ENCODE data around the gene RBM12. TPM values are rescaled to one million over a fixed set of nuclear protein-coding genes. Genes with fewer than 3 reads are reported as not detected.

The RBM12 gene
- polyA plus RNA-seq, 1 donor (not counting 4 experiments of a cell fraction or from before 2014, with no cell fraction given) = 98.9 TPM

GRCh38 chr20:35651958-35652357, 12.7 kb downstream of the RBM12 start:
- no peak overlapping the region for H3K27ac ChIP-seq (ENCODE audit: control insufficient read depth, insufficient read depth, low read length)
- peaks cover 40% of the 10 kb centered on the region for H4K20me1 ChIP-seq (ENCODE audit: control insufficient read depth, extremely low read depth, insufficient read depth, low read length)
- H3K4me3 ChIP-seq (ENCODE audit: control insufficient read depth in 2 of 3, extremely low read depth in 1 of 3, insufficient read depth in 2 of 3, low read depth in 1 of 3, low read length in 3 of 3) = no peak overlapping the region
- peaks cover 15 to 38% of the 10 kb centered on the region in 2 experiments for H3K36me3 ChIP-seq (ENCODE audit: control insufficient read depth in 2 of 2, extremely low read depth in 1 of 2, insufficient read depth in 2 of 2, low read length in 2 of 2)
- no peaks in the 10 kb centered on the region for H3K9me3 ChIP-seq (ENCODE audit: control insufficient read depth, low read depth, low read length)
- no peaks in the 10 kb centered on the region for H3K4me1 ChIP-seq (ENCODE audit: control insufficient read depth, extremely low read depth, insufficient read depth, low read length)
- H2AFZ ChIP-seq (ENCODE audit: control insufficient read depth, low read length) = no peak overlapping the region
- H3K79me2 ChIP-seq (ENCODE audit: control insufficient read depth, insufficient read depth, low read length) = peaks cover 96% of the 10 kb centered on the region
- no peaks in the 10 kb centered on the region for H3K27me3 ChIP-seq (ENCODE audit: control insufficient read depth, extremely low read depth, insufficient read depth, low read length)
- H3K9me1 ChIP-seq (ENCODE audit: control insufficient read depth, extremely low read depth, insufficient read depth, low read length) = no peaks in the 10 kb centered on the region
- dilution Hi-C loops (cut with MboI; ENCODE audit: extremely low pct_ligation_motif_present, low sequenced_read_pairs) = no loop called here
- no peak overlapping the region for H3K4me2 ChIP-seq (ENCODE audit: control insufficient read depth, extremely low read depth, insufficient read depth, low read depth, low read length)
- no peak for DNase-seq (ENCODE audit: low read depth, low spot score)
- TF ChIP-seq CTCF (optimal IDR thresholded peaks at IDR 0.05 in 1 of 3, IDR thresholded peaks at IDR 0.05 in 1 of 3, conservative IDR thresholded peaks at IDR 0.05 in 1 of 3; ENCODE audit: extremely low read depth in 1 of 3, insufficient read depth in 2 of 3, low read length in 3 of 3) = no peak
- no peak overlapping the region for H3K9ac ChIP-seq (ENCODE audit: control insufficient read depth, extremely low read depth, insufficient read depth, low read length)
- no peak for FAIRE-seq

GRCh38 chr20:35650632-35651031, 14.1 kb downstream of the RBM12 start:
- Histone ChIP-seq H3K79me2 (ENCODE audit: control insufficient read depth, insufficient read depth, low read length) (peaks cover 94% of the 10 kb centered on the region), H3K27ac (ENCODE audit: control insufficient read depth, insufficient read depth, low read length) (no peak overlapping the region), H4K20me1 (ENCODE audit: control insufficient read depth, extremely low read depth, insufficient read depth, low read length) (peaks cover 35% of the 10 kb centered on the region), H3K9me1 (ENCODE audit: control insufficient read depth, extremely low read depth, insufficient read depth, low read length) (no peaks in the 10 kb centered on the region), H3K36me3 (ENCODE audit: control insufficient read depth in 2 of 2, extremely low read depth in 1 of 2, insufficient read depth in 2 of 2, low read length in 2 of 2) (peaks cover 15 to 38% of the 10 kb centered on the region in 2 experiments), H2AFZ (ENCODE audit: control insufficient read depth, low read length) (no peak overlapping the region), H3K4me3 (ENCODE audit: control insufficient read depth in 2 of 3, extremely low read depth in 1 of 3, insufficient read depth in 2 of 3, low read depth in 1 of 3, low read length in 3 of 3) (no peak overlapping the region), H3K9ac (ENCODE audit: control insufficient read depth, extremely low read depth, insufficient read depth, low read length) (no peak overlapping the region), H3K27me3 (ENCODE audit: control insufficient read depth, extremely low read depth, insufficient read depth, low read length) (no peaks in the 10 kb centered on the region), H3K4me2 (ENCODE audit: control insufficient read depth, extremely low read depth, insufficient read depth, low read depth, low read length) (no peak overlapping the region), H3K9me3 (ENCODE audit: control insufficient read depth, low read depth, low read length) (no peaks in the 10 kb centered on the region), H3K4me1 (ENCODE audit: control insufficient read depth, extremely low read depth, insufficient read depth, low read length) (peaks cover 2% of the 10 kb centered on the region)
- DNase-seq (ENCODE audit: low read depth, low spot score) (no peak), FAIRE-seq (no peak)
- dilution Hi-C loops (cut with MboI; ENCODE audit: extremely low pct_ligation_motif_present, low sequenced_read_pairs) = no loop called here
- TF ChIP-seq EZH2 (IDR thresholded peaks at IDR 0.05; ENCODE audit: low read length) (no peak), CTCF (optimal IDR thresholded peaks at IDR 0.05 in 1 of 3, IDR thresholded peaks at IDR 0.05 in 1 of 3, conservative IDR thresholded peaks at IDR 0.05 in 1 of 3; ENCODE audit: extremely low read depth in 1 of 3, insufficient read depth in 2 of 3, low read length in 3 of 3) (no peak)

Data from keratinocyte (primary cell).